ENCODE data around the gene EIF3L. TPM values are rescaled to one million over a fixed set of nuclear protein-coding genes. Genes with fewer than 3 reads are reported as not detected.

Gene EIF3L
- total and polyA plus RNA-seq, 2 donors (not counting 3 experiments of a cell fraction or from before 2014, with no cell fraction given), result 479 to 601 TPM

- TF ChIP-seq CTCF (IDR thresholded peaks at IDR 0.05; ENCODE audit: extremely low read depth in 1 of 2, insufficient read depth in 1 of 2, low read depth in 1 of 2, low read length in 2 of 2) (no peak), JUN (IDR thresholded peaks at IDR 0.05; ENCODE audit: borderline replicate concordance, insufficient read depth, insufficient read length, low read depth) (no peak), GATA2 (IDR thresholded peaks at IDR 0.05; ENCODE audit: insufficient read depth, insufficient read length, low read depth, low read length) (no peak), FOS (IDR thresholded peaks at IDR 0.05; ENCODE audit: borderline replicate concordance, insufficient read depth, low read length) (no peak), MYC (IDR thresholded peaks at IDR 0.05; ENCODE audit: low read depth, low read length) (no peak), POLR2A (IDR thresholded peaks at IDR 0.05; ENCODE audit: low read depth, low read length) (no peak), POLR2AphosphoS5 (IDR thresholded peaks at IDR 0.05; ENCODE audit: insufficient read depth, low read depth, low read length) (no peak), MAX (IDR thresholded peaks at IDR 0.05; ENCODE audit: insufficient read depth, insufficient read length) (no peak)
- POLR2A ChIA-PET, result interaction anchor here (0.6 kb wide), 1 partner anchor 162 kb away, joined by 3 read pairs; no protein-coding TSS in a partner anchor
- peaks cover 18% of the 10 kb centered on the region for H3K79me2 ChIP-seq (ENCODE audit: control insufficient read depth, insufficient read depth, low read length)
- FAIRE-seq, result peak; percentile 24
- no peak overlapping the region for H3K4me3 ChIP-seq (replicated peaks in 1 of 3; ENCODE audit: insufficient read depth in 1 of 3, low read depth in 1 of 3, low read length in 3 of 3)
- no peaks in the 10 kb centered on the region for H3K9me3 ChIP-seq (replicated peaks; ENCODE audit: control insufficient read depth, insufficient read depth, low read length)
- H3K36me3 ChIP-seq (ENCODE audit: control insufficient read depth in 2 of 2, extremely low read depth in 1 of 2, insufficient read depth in 2 of 2, low read length in 2 of 2), result peaks cover 8 to 11% of the 10 kb centered on the region in 2 experiments
- peaks cover 7% of the 10 kb centered on the region for H3K4me1 ChIP-seq (ENCODE audit: control insufficient read depth, extremely low read depth, insufficient read depth, low read length)
- intact Hi-C loops (cut with micrococcal nuclease), result no loop called here
- H3K9ac ChIP-seq (replicated peaks; ENCODE audit: extremely low read depth, insufficient read depth, low read length), result no peak overlapping the region
- no peaks in the 10 kb centered on the region for H3K27me3 ChIP-seq (ENCODE audit: control insufficient read depth in 2 of 2, insufficient read depth in 2 of 2, low read length in 2 of 2)
- no peaks in the 10 kb centered on the region for H3K9me1 ChIP-seq (replicated peaks; ENCODE audit: control insufficient read depth, extremely low read depth, insufficient read depth, low read length)
- no peak for DNase-seq (ENCODE audit: low read depth, low spot score)
- H4K20me1 ChIP-seq (replicated peaks; ENCODE audit: control insufficient read depth, extremely low read depth, insufficient read depth, low read length), result peaks cover 2% of the 10 kb centered on the region
- CTCF ChIA-PET, result interaction anchor here (1.0 to 2.4 kb wide), 2 partner anchors 21 to 25 kb away, joined by 6 to 11 read pairs; no protein-coding TSS in a partner anchor
- dilution Hi-C loops (cut with MboI; ENCODE audit: extremely low pct_ligation_motif_present, low sequenced_read_pairs), result no loop called here
- H3K4me2 ChIP-seq (ENCODE audit: insufficient read depth, low read length), result no peak overlapping the region
- no TSS peak for BruUV-seq (replicated peaks)
- H3K27ac ChIP-seq (ENCODE audit: insufficient read depth, low read depth, low read length), result no peak overlapping the region
- H2AFZ ChIP-seq (ENCODE audit: low read depth, low read length), result no peak overlapping the region
These were observed 7.0 kb upstream of the EIF3L start for GRCh38 chr22:37842015-37842793.

Data from endothelial cell of umbilical vein (primary cell).